ENCODE measurements around the gene PCSK6. TPM values are rescaled to one million over a fixed set of nuclear protein-coding genes. Genes with fewer than 3 reads are reported as not detected.

The PCSK6 gene
- total RNA-seq = 0.49 and 31.7 TPM in 2 replicates

DNA sequence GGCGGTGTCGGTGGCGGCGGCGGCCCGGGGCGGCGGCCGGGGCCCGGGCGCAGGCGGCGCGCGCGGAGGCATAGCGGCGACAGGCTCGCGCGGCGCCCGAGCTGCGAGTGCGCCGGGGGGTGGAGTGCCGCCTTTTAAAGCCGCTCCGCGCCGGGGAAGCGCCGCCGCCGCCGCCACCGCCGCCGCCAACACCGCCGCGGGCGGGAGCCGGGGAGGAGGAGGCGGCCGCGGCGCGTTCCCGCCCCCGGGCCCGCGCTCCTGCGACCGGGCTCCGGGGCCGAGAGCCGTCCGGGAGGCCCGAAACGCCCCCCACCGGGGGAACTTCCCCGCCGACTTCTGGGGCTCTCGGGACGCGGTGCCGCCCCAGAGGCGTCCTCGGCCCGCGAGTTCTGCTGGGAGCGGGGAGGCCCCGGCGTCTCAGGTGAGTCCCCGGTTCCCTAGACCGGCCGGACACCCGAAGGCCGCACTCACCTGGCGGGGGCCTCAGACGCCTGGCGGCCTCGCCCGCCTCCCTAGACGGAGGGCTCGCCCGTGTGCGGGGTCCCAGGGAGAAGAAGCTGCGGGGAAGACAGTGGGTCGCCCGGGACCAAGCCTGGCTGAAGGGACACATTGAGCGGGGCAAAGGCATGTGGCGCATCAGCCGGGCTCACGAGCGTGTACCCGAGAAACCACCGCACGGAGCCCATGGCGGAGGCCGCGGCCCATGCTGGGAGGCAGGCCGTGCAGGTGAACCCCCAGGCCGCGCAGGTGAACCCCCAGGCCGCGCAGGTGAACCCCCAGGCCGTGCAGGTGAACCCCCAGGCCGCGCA, at the start of gene PCSK6:
Gene PCSK6, minus strand, starts transcription at position 109 of the 809 bp plus-strand sequence. Its CDS starts 37 bp downstream, at position 72.

DNA sequence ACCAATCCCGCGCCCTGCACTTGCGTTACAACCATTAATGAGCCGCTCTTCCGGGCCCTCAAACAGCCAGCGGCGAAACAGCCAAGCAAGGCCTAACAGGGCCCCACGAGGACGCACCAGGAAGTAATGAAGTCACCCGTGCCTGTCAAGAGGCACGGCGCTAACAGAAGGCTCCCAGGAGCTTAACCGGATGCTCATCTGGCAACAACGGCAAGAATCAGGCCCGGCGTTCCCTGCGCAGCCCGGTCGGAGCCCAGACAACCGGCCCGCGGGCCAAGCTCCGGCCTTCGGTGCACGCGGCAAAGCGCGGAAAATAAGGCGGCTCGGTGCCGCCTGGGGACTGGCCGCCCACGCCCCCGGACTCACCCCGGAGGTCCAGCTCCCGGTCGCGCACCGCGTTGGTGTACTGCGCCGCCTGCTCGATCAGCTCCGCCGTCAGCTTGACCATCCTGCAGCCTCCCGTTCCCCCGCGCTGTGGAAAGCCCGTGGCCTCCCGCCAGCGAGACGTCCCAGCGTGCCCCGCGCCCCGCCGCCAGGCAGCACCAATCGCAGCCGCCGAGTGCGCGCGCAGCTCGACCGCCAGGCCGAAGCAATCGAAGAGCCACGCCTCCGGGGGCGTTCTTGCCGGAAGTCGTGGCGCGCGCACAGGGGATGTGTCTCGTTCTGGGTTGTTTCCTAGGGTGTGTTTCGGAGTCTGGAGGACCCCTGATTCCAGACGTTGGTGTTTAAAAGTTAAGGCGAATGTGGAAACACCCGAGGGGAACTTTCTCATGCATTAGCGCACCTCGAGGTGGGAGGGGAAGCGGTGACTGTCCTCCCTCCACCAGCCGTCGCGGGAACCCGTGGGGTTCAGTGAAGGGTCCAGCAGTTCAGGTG, 194.5 kb downstream of the PCSK6 start, which contains the start of gene SNRPA1:
Gene SNRPA1, minus strand, starts transcription at position 518 of the 876 bp plus-strand sequence. Its CDS starts 70 bp downstream, at position 448.

DNA sequence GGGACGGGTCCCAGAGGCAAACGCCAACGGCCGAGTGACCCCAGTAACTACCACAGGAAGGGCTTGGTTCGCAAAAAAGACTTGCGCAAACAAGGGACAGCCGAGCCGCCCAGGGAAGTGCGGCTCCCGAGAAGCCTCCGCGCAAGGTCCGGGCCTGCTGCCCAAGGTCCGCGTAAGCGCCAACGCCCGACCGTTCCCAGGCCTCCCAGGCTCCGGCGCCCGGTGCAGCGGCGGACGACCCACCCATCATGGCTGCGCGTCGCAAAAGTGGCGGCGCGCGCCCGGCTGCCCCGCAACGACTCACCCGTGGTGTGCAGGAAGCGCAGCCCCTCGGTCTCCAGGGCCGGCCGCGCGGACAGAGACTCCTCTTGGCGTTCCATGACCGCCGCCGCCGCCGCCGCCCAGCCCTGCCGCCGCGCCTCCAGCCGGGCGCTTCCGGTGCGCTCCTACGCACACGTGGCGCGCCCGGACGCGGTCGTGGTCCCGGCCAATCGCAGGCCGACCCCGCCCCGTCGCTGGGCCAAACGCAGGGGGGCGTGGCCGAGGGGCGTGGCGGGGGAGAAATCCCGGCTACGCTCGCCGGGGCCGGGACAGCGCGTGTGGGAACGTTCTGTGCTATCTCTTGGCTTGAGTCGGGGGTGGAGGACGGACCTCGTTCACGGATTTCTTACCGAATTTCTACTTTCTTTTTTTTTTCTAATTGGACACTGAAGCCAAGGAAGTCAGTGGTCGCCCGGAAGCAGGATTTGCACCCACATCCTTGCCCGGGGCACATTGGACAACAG, 212.3 kb downstream of the PCSK6 start, which contains the start of gene SELENOS:
Gene SELENOS, minus strand, starts transcription at position 448 of the 785 bp plus-strand sequence. Its CDS starts 68 bp downstream, at position 380.

Other genes starting within 250 kb of the PCSK6 start
- gene CHSY1, start 237.7 kb downstream of the PCSK6 start, total RNA-seq = 27.8 and 41.2 TPM in 2 replicates
- 47.4 and 66.5 TPM in 2 replicates for gene SELENOS, start 212.2 kb downstream of the PCSK6 start, total RNA-seq
- 12.1 and 19.9 TPM in 2 replicates for gene SNRPA1, start 194.5 kb downstream of the PCSK6 start, total RNA-seq
- gene TM2D3, start 162.7 kb upstream of the PCSK6 start, total RNA-seq = 23.8 and 60.6 TPM in 2 replicates
- 5.2 and 10.6 TPM in 2 replicates for gene TARS3, start 234.8 kb upstream of the PCSK6 start, total RNA-seq